ENCODE measurements around the gene DNAJB2. TPM values are rescaled to one million over a fixed set of nuclear protein-coding genes. Genes with fewer than 3 reads are reported as not detected.
A peak's percentile ranks its signal among the peaks of the same experiment; 100 is the strongest.

The DNAJB2 gene
- total RNA-seq, 1 donor from 2014 or later, result 92.8 TPM

DNA sequence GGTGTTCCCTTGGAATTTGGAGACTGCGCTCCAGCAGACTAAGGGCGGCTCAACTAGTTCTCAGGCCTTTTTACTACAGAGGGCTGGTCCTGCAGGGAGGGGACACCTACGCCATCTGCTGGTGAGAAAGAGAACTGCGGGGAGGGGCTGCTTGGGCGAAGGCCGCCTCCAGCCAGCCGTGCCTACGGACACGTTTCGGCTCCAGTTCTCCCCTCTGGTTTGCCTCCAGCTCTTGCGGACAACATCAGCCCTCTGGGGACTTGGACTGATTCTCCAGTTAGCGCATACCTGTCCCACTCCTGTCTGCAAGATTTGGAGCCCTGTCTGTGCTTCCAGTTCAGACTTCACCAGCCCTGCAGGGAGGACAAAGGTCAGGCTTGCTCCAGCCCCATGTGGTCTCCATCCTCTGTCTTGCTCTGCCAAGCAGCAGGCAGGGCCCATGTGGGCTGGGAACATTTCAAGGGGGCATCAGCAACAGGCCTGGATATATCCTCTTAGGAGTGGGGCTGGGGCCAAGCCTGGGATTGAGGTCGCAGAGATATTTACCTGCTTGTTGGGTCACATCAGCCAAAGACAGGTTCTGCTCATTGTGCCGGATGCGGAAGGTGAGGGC is 19.7 kb downstream of the DNAJB2 start:
- H3K27me3 ChIP-seq, result no peaks in the 10 kb centered on the region
- H3K27ac ChIP-seq, result no peak overlapping the region
- H3K9me3 ChIP-seq, result no peaks in the 10 kb centered on the region
- DNase-seq (ENCODE audit: extremely low spot score in 2 of 2), result no peak
- no peaks in the 10 kb centered on the region for H3K36me3 ChIP-seq
- TF ChIP-seq, protein P1, sequence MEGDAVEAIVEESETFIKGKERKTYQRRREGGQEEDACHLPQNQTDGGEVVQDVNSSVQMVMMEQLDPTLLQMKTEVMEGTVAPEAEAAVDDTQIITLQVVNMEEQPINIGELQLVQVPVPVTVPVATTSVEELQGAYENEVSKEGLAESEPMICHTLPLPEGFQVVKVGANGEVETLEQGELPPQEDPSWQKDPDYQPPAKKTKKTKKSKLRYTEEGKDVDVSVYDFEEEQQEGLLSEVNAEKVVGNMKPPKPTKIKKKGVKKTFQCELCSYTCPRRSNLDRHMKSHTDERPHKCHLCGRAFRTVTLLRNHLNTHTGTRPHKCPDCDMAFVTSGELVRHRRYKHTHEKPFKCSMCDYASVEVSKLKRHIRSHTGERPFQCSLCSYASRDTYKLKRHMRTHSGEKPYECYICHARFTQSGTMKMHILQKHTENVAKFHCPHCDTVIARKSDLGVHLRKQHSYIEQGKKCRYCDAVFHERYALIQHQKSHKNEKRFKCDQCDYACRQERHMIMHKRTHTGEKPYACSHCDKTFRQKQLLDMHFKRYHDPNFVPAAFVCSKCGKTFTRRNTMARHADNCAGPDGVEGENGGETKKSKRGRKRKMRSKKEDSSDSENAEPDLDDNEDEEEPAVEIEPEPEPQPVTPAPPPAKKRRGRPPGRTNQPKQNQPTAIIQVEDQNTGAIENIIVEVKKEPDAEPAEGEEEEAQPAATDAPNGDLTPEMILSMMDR (IDR thresholded peaks at IDR 0.05), result peak; percentile 90 to 97 (median 92)
- TF ChIP-seq POLR2A (IDR thresholded peaks at IDR 0.05), result no peak
- peak; percentile 34 to 65 for TF ChIP-seq POLR2AphosphoS5 (IDR thresholded peaks at IDR 0.05; ENCODE audit: insufficient read depth in 1 of 2, low read depth in 1 of 2)
- H3K4me1 ChIP-seq, result no peaks in the 10 kb centered on the region
- intact Hi-C loops (cut with DNase I), result loop anchor here (5.0 kb wide), 1 partner anchor 132 kb away; no protein-coding TSS in a partner anchor
- no peak overlapping the region for H3K4me3 ChIP-seq

- H3K27ac ChIP-seq, result no peak overlapping the region
- intact Hi-C loops (cut with DNase I), result loop anchor here (5.0 kb wide), 1 partner anchor 132 kb away; no protein-coding TSS in a partner anchor
- no peak for DNase-seq (ENCODE audit: extremely low spot score in 2 of 2)
- H3K27me3 ChIP-seq, result no peaks in the 10 kb centered on the region
- H3K36me3 ChIP-seq, result no peaks in the 10 kb centered on the region
- no peaks in the 10 kb centered on the region for H3K9me3 ChIP-seq
- H3K4me1 ChIP-seq, result no peaks in the 10 kb centered on the region
- no peak overlapping the region for H3K4me3 ChIP-seq
- TF ChIP-seq POLR2A (IDR thresholded peaks at IDR 0.05) (no peak), POLR2AphosphoS5 (IDR thresholded peaks at IDR 0.05; ENCODE audit: insufficient read depth in 1 of 2, low read depth in 1 of 2) (no peak)
- TF ChIP-seq, protein P1 (IDR thresholded peaks at IDR 0.05), result no peak
Observed at GRCh38 chr2:219299372-219299760, 20.2 kb downstream of the DNAJB2 start.

- H3K4me3 ChIP-seq, result no peak overlapping the region
- no peaks in the 10 kb centered on the region for H3K9me3 ChIP-seq
- no peaks in the 10 kb centered on the region for H3K36me3 ChIP-seq
- no peaks in the 10 kb centered on the region for H3K4me1 ChIP-seq
- no peaks in the 10 kb centered on the region for H3K27me3 ChIP-seq
- intact Hi-C loops (cut with DNase I), result no loop called here
- TF ChIP-seq POLR2A (IDR thresholded peaks at IDR 0.05), result no peak
- H3K27ac ChIP-seq, result no peak overlapping the region
- DNase-seq (ENCODE audit: extremely low spot score in 2 of 2), result no peak
Observed at GRCh38 chr2:219300022-219300421, 20.9 kb downstream of the DNAJB2 start.

- Histone ChIP-seq H3K36me3 (no peaks in the 10 kb centered on the region), H3K27ac (no peak overlapping the region), H3K4me1 (no peaks in the 10 kb centered on the region), H3K27me3 (no peaks in the 10 kb centered on the region), H3K4me3 (no peak overlapping the region), H3K9me3 (no peaks in the 10 kb centered on the region)
- TF ChIP-seq POLR2AphosphoS5 (IDR thresholded peaks at IDR 0.05; ENCODE audit: insufficient read depth in 1 of 2, low read depth in 1 of 2) (no peak), POLR2A (IDR thresholded peaks at IDR 0.05) (no peak)
- TF ChIP-seq, protein P1 (IDR thresholded peaks at IDR 0.05), result no peak
- DNase-seq (ENCODE audit: extremely low spot score in 2 of 2), result no peak
- intact Hi-C loops (cut with DNase I), result no loop called here
Observed at GRCh38 chr2:219302412-219302968, 23.3 kb downstream of the DNAJB2 start.

GRCh38 chr2:219304223-219304622 is 25.1 kb downstream of the DNAJB2 start:
- no peak for DNase-seq (ENCODE audit: extremely low spot score in 2 of 2)
- Histone ChIP-seq H3K36me3 (no peaks in the 10 kb centered on the region), H3K4me1 (no peaks in the 10 kb centered on the region), H3K27me3 (no peaks in the 10 kb centered on the region), H3K4me3 (no peak overlapping the region), H3K27ac (no peak overlapping the region), H3K9me3 (no peaks in the 10 kb centered on the region)
- TF ChIP-seq POLR2AphosphoS5 (IDR thresholded peaks at IDR 0.05; ENCODE audit: insufficient read depth in 1 of 2, low read depth in 1 of 2) (no peak), POLR2A (IDR thresholded peaks at IDR 0.05) (no peak)
- TF ChIP-seq, protein P1 (IDR thresholded peaks at IDR 0.05), result no peak
- intact Hi-C loops (cut with DNase I), result no loop called here

Data from vagina (tissue), 2 donors.